Measurements from ENCODE around the gene WDR44.

DNA sequence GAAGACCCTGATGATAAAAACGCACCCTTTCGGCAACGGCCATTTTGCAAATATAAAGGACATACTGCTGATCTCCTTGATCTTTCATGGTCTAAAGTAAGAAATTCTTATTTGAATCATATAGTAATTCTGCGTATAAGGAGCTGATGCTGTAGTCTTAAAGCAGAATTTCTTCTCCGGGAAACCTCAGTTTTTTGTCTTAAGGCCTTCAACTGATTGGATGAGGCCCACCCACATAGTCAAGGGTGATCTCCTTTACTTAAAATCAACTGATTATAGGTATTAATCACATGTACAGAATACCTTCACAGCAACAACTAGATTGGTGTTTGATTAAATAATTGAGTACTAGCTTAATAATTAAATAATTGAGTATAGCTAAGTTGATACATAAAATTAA is 86.9 kb downstream of the WDR44 start:
- TF ChIP-seq, protein P1, sequence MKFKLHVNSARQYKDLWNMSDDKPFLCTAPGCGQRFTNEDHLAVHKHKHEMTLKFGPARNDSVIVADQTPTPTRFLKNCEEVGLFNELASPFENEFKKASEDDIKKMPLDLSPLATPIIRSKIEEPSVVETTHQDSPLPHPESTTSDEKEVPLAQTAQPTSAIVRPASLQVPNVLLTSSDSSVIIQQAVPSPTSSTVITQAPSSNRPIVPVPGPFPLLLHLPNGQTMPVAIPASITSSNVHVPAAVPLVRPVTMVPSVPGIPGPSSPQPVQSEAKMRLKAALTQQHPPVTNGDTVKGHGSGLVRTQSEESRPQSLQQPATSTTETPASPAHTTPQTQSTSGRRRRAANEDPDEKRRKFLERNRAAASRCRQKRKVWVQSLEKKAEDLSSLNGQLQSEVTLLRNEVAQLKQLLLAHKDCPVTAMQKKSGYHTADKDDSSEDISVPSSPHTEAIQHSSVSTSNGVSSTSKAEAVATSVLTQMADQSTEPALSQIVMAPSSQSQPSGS (IDR thresholded peaks at IDR 0.05; ENCODE audit: low read length) = no peak
- TF ChIP-seq, protein P2, sequence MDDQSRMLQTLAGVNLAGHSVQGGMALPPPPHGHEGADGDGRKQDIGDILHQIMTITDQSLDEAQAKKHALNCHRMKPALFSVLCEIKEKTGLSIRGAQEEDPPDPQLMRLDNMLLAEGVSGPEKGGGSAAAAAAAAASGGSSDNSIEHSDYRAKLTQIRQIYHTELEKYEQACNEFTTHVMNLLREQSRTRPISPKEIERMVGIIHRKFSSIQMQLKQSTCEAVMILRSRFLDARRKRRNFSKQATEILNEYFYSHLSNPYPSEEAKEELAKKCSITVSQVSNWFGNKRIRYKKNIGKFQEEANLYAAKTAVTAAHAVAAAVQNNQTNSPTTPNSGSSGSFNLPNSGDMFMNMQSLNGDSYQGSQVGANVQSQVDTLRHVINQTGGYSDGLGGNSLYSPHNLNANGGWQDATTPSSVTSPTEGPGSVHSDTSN (IDR thresholded peaks at IDR 0.05; ENCODE audit: insufficient replicate concordance, low read depth, low read length) = no peak
- TF ChIP-seq SIN3A (IDR thresholded peaks at IDR 0.05; ENCODE audit: low read depth, low read length) (no peak), IKZF1 (conservative IDR thresholded peaks at IDR 0.05) (no peak), RCOR1 (conservative IDR thresholded peaks at IDR 0.05; ENCODE audit: low read depth, low read length) (no peak)
- TF ChIP-seq, protein P3, sequence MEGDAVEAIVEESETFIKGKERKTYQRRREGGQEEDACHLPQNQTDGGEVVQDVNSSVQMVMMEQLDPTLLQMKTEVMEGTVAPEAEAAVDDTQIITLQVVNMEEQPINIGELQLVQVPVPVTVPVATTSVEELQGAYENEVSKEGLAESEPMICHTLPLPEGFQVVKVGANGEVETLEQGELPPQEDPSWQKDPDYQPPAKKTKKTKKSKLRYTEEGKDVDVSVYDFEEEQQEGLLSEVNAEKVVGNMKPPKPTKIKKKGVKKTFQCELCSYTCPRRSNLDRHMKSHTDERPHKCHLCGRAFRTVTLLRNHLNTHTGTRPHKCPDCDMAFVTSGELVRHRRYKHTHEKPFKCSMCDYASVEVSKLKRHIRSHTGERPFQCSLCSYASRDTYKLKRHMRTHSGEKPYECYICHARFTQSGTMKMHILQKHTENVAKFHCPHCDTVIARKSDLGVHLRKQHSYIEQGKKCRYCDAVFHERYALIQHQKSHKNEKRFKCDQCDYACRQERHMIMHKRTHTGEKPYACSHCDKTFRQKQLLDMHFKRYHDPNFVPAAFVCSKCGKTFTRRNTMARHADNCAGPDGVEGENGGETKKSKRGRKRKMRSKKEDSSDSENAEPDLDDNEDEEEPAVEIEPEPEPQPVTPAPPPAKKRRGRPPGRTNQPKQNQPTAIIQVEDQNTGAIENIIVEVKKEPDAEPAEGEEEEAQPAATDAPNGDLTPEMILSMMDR (IDR thresholded peaks at IDR 0.05 in 2 of 3, conservative IDR thresholded peaks at IDR 0.05 in 1 of 3; ENCODE audit: control insufficient read depth in 2 of 3, extremely low read depth in 1 of 3, insufficient read depth in 1 of 3, low read depth in 3 of 3, low read length in 3 of 3) = no peak

Data from GM12878 (cell line).